A549 (cell line): ENCODE results near the gene GPR89A. TPM values are rescaled to one million over a fixed set of nuclear protein-coding genes. Genes with fewer than 3 reads are reported as not detected.
"Not testable (repeated sequence)": the region's sequence is repeated elsewhere in the genome, so short reads cannot be mapped to it uniquely, and the experiment has no call there.

Source experiments
- ATAC-seq, 2 experiments: fragments of 200-7000 bp in 1 of 2; fragments of >200 bp in 1 of 2; cut with Nextera tagmentation in 1 of 2; cut with Tn5 transposase in 1 of 2; 3 replicates each; pipeline versions ENCODE4 v1.8.0 to v1.9.1; 2018 to 2020; ENCODE audit warnings: mild to moderate bottlenecking in 1 of 2, moderate library complexity in 1 of 2
- CTCF ChIA-PET: fragments of 300-600 bp; sonication (Branson Sonifier 250); formaldehyde crosslinking; extraction: SDS; loops from one replicate; lab custom pipeline; 2021; ENCODE audit warnings: antibody characterized with exemption, inconsistent platforms; lab: Yijun Ruan, JAX
- POLR2A ChIA-PET: fragments of 350-600 bp; formaldehyde crosslinking; extraction: SDS; loops from one replicate; lab custom pipeline; 2021; ENCODE audit warnings: antibody characterized with exemption, inconsistent platforms; lab: Yijun Ruan, JAX
- DNase-seq, 2 experiments: peaks; one replicate each; pipeline versions ENCODE4 v3.0.0 to v3.0.0-alpha.2; 2011 to 2016; ENCODE audit warnings: low read depth in 1 of 2, low spot score in 1 of 2
- FAIRE-seq: peaks from 2 replicates; lab custom pipeline; 2011; peaks lifted over from hg19 to GRCh38; lab: Jason Lieb, UNC
- H3K27ac ChIP-seq, 2 experiments: fragments of >200 bp; sonication (Bioruptor Twin); formaldehyde crosslinking; 3 replicates each; pipeline ENCODE4 v1.5.1; 2016 to 2017
- H3K4me1 ChIP-seq: fragments of >200 bp; sonication (Bioruptor Twin); formaldehyde crosslinking; 3 replicates; pipeline ENCODE4 v1.6.1; 2016
- H3K4me2 ChIP-seq: fragments of >200 bp; sonication (Bioruptor Twin); formaldehyde crosslinking; 3 replicates; pipeline ENCODE4 v1.6.1; 2016
- H3K4me3 ChIP-seq: fragments of >200 bp; sonication (Bioruptor Twin); formaldehyde crosslinking; 3 replicates; pipeline ENCODE4 v1.5.1; 2016
- H3K9me3 ChIP-seq: fragments of >200 bp; sonication (Bioruptor Twin); formaldehyde crosslinking; 3 replicates; pipeline ENCODE4 v1.6.1; 2016
- WGBS: methylation state at CpG from one replicate; pipeline ENCODE4 v1.1.6; 2017; ENCODE audit errors: missing lambda C conversion rate; 5-methylcytosine and 5-hydroxymethylcytosine counted together
- polyA plus RNA-seq, 4 experiments: library from polyadenylated mRNA; depleted of rRNA in 3 of 4; stranded (reverse); fragments of >200 nt; fragmentation: RNase III in 1 of 4; extraction: RNeasy Plus Mini Kit Qiagen cat#74134 plus additional on column Dnase treatment in 1 of 4; gene quantifications; 2 replicates in 3 of 4; 3 replicates in 1 of 4; pipeline ENCODE4 v1.2.3, GENCODE V29; 2011 to 2017

GPR89A gene
- polyA plus RNA-seq, 2 of the 4 experiments (the other 2 are of a cell fraction), result 15.2 to 33.8 TPM

DNA sequence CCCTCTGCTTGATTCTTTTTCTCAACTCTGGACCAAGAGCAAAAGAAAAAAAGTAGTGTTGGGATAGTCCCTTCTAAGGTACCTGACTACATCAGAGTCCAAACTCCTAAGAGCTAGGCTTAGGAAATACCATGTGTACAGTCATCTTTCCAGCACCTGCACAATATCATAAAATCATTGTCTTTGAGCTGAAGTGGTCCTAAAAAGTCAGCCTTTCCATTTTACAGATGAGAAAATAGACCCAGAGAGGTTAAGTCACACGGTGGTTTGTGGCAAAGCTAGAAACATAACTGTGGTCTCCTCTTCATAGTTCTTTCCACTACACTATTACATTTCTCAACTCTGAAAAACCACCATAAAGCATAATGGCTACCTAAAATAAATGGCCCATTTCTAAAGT is 36.2 kb downstream of the GPR89A start:
- CTCF ChIA-PET, POLR2A ChIA-PET, FAIRE-seq, H3K9me3 ChIP-seq, H3K4me1 ChIP-seq, H3K4me2 ChIP-seq, ATAC-seq, DNase-seq, H3K27ac ChIP-seq, H3K4me3 ChIP-seq: not testable (repeated sequence)
- no CpG with 5 or more reads among the region's 1 CpG for WGBS

DNA sequence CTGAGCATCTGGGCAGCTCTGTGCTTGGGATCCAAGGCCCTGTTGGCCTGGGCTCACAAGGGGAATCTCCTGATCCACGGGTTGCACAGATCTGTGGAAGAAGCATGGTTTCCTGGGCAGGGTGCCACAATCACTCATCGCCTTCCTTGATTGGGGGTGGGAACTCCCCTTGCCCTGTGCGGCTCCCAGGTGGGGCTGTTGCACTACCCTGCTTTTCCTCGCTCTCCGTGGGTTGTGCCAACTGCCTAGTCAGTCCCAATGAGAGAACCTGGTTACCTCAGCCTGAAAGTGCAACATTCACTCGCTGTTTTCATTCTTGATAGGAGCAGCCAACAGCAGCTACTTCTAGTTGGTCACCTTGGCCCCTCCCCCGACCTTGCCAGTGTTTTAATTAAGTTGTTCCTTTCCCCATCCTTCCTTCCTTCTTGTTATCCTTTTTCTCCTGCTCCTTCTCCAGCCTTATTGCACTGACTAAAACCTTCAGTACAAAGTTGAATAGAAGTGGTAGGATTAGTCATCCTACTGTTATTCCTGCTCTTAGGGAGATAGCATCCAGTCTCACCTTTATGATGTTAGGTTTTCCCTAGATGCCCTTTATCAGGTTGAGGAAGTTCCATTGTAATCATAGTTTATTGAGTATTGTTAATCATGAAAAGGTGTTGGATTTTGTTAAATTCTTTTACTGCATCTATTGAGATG is 48.6 kb downstream of the GPR89A start:
- H3K4me3 ChIP-seq, H3K4me1 ChIP-seq, POLR2A ChIA-PET, H3K9me3 ChIP-seq, ATAC-seq, CTCF ChIA-PET, H3K4me2 ChIP-seq, FAIRE-seq, H3K27ac ChIP-seq, DNase-seq: not testable (repeated sequence)
- 62% methylated on average over 2 of the region's 7 CpGs for WGBS

DNA sequence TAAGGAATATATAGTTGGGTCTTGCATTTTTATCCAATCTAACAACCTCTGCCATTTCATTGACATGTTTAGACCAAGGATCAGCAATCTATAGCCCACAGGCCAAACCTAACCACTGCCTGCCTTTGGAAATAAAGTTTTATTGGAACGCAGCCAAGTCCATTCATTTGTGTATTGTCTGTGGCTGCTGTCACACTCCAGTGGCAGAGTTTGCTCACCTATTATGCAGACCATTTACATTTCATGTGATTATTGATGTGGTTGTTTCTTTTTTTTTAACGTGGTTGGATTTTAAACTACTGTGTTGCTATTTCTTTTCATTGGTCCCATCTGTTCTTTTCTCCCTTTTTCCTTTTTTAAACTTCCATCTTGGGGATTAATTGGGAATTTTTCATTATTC is 54.7 kb downstream of the GPR89A start:
- POLR2A ChIA-PET, FAIRE-seq: not testable (repeated sequence)

DNA sequence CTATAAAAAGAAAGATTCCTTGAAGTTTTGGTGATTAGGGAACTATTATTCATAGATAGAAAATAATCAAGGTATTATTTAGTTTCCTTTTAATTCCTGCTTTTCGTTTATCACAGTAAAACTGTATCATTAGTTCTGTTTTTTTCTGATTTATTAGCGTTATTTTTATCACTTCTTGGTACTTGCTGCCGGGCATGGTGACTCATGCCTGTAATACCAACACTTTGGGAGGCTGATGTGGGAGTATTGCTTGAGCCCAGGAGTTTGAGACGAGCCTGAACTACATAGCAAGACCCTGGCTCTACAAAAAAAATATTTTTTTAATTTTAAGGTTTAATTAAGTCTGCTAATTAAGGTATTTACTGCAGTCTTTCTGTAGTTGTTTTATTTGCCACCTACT is 57.2 kb downstream of the GPR89A start:
- DNase-seq, H3K9me3 ChIP-seq, FAIRE-seq, H3K27ac ChIP-seq, POLR2A ChIA-PET, H3K4me3 ChIP-seq, H3K4me1 ChIP-seq, H3K4me2 ChIP-seq, ATAC-seq, CTCF ChIA-PET: not testable (repeated sequence)
- WGBS, result 2% methylated on average over 4 of the region's 4 CpGs

More for the DNA sequence above, 54.7 kb downstream of the GPR89A start:
- WGBS, result 90% methylated on average over 2 of the region's 2 CpGs
- DNase-seq, H3K4me1 ChIP-seq, H3K27ac ChIP-seq, CTCF ChIA-PET, ATAC-seq, H3K4me3 ChIP-seq, H3K4me2 ChIP-seq, H3K9me3 ChIP-seq: not testable (repeated sequence)

DNA sequence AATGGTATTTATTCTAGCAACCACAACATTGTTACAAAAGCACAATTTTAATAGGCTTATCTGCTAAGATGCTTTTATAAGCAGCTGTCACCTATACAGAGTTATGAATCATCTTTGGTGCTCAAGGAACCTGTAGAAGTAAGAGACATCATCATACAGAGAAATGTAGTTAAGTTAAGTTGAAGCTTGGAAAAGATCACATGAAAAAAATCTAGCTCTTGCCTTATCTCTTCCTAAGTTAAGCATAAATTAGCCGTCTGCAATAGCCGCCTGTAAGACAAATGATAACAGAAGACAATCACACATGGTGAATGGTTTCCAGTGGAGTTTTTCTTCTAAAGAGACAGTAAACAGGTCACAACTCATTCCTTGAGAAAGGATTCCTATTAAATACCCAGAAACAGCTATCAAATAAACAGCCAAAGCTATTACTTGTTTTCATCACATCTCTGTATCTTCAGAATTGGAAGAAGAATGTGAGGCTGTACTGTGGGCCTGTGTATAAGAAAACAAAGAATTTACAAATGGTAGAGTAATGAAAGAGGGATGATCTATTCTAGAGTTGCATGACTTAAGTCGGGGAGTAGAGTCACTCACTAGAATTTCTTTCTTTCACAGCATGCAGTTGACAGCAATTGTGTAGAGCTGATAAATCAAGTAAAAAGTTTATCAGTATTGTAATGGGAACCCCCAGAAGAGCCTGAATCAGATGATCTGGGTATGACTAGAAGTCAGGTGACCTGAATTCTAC is 63.4 kb downstream of the GPR89A start:
- CTCF ChIA-PET, H3K4me2 ChIP-seq, DNase-seq, POLR2A ChIA-PET, H3K9me3 ChIP-seq, H3K4me3 ChIP-seq, FAIRE-seq, H3K4me1 ChIP-seq, ATAC-seq, H3K27ac ChIP-seq: not testable (repeated sequence)
- 95% methylated on average over 2 of the region's 3 CpGs for whole genome bisulfite sequencing

DNA sequence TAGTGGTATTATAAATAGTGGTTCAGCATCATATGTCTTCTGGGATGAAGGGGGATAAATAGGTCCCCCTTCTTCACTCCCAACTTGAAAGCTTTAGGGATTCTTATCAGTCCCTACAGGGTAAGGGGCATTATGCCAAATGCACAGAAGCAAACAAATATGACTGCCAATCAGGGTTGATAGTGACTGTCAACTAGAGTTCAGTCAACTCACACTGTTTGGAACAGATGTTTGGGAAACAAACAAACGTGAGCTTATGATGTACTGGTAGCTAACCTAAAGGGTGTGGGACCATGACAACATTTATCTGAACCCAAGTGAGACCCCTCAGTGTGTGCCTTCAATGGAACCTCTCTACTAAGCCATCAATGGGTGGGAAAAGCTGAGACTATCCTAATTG is 65.4 kb downstream of the GPR89A start:
- H3K4me3 ChIP-seq, ATAC-seq, CTCF ChIA-PET, DNase-seq, H3K27ac ChIP-seq, FAIRE-seq, H3K4me1 ChIP-seq, H3K9me3 ChIP-seq, POLR2A ChIA-PET, H3K4me2 ChIP-seq: not testable (repeated sequence)
- WGBS, result no CpG with 5 or more reads among the region's 1 CpG

DNA sequence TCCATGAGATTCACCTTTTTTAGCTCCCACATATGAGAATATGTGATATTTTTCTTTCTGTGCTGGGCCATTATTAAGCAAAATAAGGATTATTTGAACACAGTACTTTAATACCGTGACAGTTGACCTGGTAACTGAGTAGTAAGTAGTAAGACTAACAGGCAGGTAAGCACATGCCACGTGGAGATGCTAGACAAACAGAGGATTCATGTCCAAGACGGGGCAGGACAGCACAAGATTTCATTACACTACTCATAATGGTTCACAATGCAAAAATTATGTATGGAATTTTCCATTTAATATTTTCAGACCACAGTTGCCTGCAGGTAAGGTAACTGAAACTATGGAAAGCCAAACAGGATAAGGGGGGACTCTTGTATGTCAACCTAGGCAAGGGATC is 77.1 kb downstream of the GPR89A start:
- H3K4me2 ChIP-seq, CTCF ChIA-PET, H3K9me3 ChIP-seq, ATAC-seq, DNase-seq, POLR2A ChIA-PET, H3K4me1 ChIP-seq, H3K27ac ChIP-seq, FAIRE-seq, H3K4me3 ChIP-seq: not testable (repeated sequence)
- WGBS, result 75% methylated on average over 3 of the region's 3 CpGs

DNA sequence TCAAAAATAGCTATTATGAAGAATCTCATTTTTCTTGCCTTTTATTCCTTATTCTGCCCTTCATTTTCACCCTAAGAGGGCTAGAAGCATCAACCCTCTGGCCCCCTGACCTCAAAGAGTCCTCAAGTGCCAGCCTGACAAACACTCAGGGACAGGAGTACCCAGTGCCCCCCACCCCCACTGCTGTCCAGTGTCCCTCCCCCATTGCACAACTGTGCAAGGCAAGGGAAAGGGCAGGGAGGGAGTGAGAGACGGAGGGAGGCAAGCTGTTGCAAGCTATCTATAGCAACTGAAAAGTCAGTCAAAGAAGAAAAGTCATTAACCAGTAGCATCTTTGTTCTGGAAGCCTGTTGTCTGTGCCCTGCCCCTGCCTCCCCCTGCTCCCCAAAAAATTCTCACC is 78.3 kb downstream of the GPR89A start:
- H3K4me2 ChIP-seq, POLR2A ChIA-PET, H3K4me1 ChIP-seq, H3K27ac ChIP-seq, H3K9me3 ChIP-seq, DNase-seq, FAIRE-seq, ATAC-seq, H3K4me3 ChIP-seq, CTCF ChIA-PET: not testable (repeated sequence)
- WGBS, result 89% methylated on average over 1 of the region's 1 CpG
